Smooth muscle cell (in vitro differentiated cells): ENCODE measurements around the gene TOR4A. TPM values are rescaled to one million over a fixed set of nuclear protein-coding genes. Genes with fewer than 3 reads are reported as not detected.

Experiments
- DNase-seq: peaks from one replicate; lab custom pipeline; 2025; ENCODE audit not compliant: unreplicated experiment; lab: John Stamatoyannopoulos, UW
- H2AFZ ChIP-seq: fragments of 200-600 bp; sonication (generic); 2 replicates; pipeline ENCODE4 v1.6.0; 2016; ENCODE audit warnings: antibody characterized with exemption, low read depth, mild to moderate bottlenecking
- H3F3A ChIP-seq: fragments of 200-600 bp; sonication (generic); 2 replicates; pipeline ENCODE4 v1.6.0; 2017; ENCODE audit warnings: antibody characterized with exemption, low read depth
- H3K27ac ChIP-seq: fragments of 200-600 bp; sonication (generic); 2 replicates; pipeline ENCODE4 v1.5.1; 2016; ENCODE audit warnings: low read depth, mild to moderate bottlenecking
- H3K27me3 ChIP-seq: fragments of 200-600 bp; sonication (generic); 2 replicates; pipeline ENCODE4 v1.6.1; 2016; ENCODE audit warnings: low read depth, mild to moderate bottlenecking
- H3K36me3 ChIP-seq: fragments of 200-600 bp; sonication (generic); 2 replicates; pipeline ENCODE4 v1.5.1; 2016; ENCODE audit warnings: low read depth
- H3K4me1 ChIP-seq: fragments of 200-600 bp; sonication (generic); 2 replicates; pipeline ENCODE4 v1.5.1; 2016; ENCODE audit warnings: low read depth
- H3K4me2 ChIP-seq: fragments of 200-600 bp; sonication (generic); 2 replicates; pipeline ENCODE4 v1.6.0; 2016; ENCODE audit warnings: mild to moderate bottlenecking
- H3K4me3 ChIP-seq: fragments of 200-600 bp; sonication (generic); 2 replicates; pipeline ENCODE4 v1.5.1; 2016; ENCODE audit warnings: mild to moderate bottlenecking
- H3K79me2 ChIP-seq: fragments of 200-600 bp; sonication (generic); 2 replicates; pipeline ENCODE4 v1.6.0; 2016; ENCODE audit warnings: low read depth, mild to moderate bottlenecking
- H3K9ac ChIP-seq: fragments of 200-600 bp; sonication (generic); 2 replicates; pipeline ENCODE4 v1.6.0; 2016; ENCODE audit warnings: low read depth
- H3K9me3 ChIP-seq: fragments of 200-600 bp; sonication (generic); replicated peaks from 2 replicates; pipeline ENCODE4 v1.5.1; 2016; ENCODE audit warnings: low read depth
- H4K20me1 ChIP-seq: fragments of 200-600 bp; sonication (generic); 2 replicates; pipeline ENCODE4 v1.6.0; 2016; ENCODE audit warnings: low read depth
- WGBS: methylation state at CpG from one replicate; pipeline ENCODE4 v1.1.7; 2016; ENCODE audit warnings: low lambda C conversion rate; 5-methylcytosine and 5-hydroxymethylcytosine counted together
- polyA plus RNA-seq: library from polyadenylated mRNA; unstranded; fragments of >200 nt; fragmentation: Nextera tagmentation; extraction: Ambion mirVana; gene quantifications from 2 replicates; pipeline ENCODE4 v1.2.1, GENCODE V29; 2016
- total RNA-seq: library from RNA; depleted of rRNA; stranded (reverse); fragments of >200 nt; gene quantifications from 2 replicates; pipeline ENCODE4 v1.2.3, GENCODE V29; 2014
- TF ChIP-seq, protein P1 (sequence below): fragments of 200-600 bp; sonication (generic); IDR thresholded peaks from 2 replicates; pipeline ENCODE4 v1.5.1; 2017; ENCODE audit warnings: borderline replicate concordance, mild to moderate bottlenecking, antibody characterized with exemption; ENCODE audit not compliant: insufficient read depth, poor library complexity, severe bottlenecking

The TOR4A gene
- total and polyA plus RNA-seq, 2 experiments from 2014 or later = 5.5 to 6.3 TPM

DNA sequence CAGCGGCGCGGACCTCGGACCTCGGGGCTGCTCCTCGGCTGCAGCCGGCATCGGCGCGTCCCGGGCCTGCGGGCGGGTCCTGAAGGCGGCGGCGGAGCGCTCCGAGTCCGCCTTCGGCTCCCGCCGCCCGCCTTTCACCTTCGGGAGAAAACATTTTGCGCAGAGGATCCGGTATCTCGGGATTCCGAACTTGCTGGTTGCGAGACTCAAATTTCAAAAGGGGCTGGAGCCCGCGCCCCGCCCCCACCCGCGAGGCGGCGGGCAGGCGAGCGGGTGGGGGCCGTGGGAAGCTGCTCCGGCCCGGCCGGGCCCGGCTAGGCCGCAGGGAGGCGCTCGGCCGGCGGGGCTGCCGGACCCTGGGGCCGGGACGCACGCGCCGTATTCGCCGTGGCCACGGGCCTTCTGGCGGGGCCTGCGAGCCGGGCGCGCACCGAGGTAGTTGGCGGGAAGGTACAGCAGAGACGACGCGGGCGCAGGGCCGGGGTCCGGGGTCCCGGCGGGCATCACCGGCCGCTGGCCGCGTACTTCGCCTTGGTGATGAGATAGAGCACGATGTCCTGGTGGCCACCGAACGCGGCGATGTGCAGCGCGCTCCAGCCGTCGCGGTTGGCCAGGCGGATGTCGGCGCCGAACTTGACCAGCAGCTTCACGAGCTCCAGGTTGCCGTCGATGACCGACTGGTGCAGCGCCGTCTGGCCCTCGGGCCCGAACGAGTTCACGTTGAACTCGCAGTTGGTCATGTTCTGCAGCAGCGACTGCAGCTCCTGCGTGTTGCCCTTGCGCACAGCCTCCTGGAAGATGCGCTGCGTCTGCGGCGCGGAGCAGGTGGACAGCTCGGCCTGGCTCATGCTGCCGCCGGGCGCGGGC is 23.8 kb downstream of the TOR4A start:
- peaks cover 9% of the 10 kb centered on the region for H4K20me1 ChIP-seq
- H3K4me1 ChIP-seq = peaks cover 49% of the 10 kb centered on the region
- H3K4me3 ChIP-seq = peak overlapping the region; percentile 59
- no peak for DNase-seq
- TF ChIP-seq, protein P1, sequence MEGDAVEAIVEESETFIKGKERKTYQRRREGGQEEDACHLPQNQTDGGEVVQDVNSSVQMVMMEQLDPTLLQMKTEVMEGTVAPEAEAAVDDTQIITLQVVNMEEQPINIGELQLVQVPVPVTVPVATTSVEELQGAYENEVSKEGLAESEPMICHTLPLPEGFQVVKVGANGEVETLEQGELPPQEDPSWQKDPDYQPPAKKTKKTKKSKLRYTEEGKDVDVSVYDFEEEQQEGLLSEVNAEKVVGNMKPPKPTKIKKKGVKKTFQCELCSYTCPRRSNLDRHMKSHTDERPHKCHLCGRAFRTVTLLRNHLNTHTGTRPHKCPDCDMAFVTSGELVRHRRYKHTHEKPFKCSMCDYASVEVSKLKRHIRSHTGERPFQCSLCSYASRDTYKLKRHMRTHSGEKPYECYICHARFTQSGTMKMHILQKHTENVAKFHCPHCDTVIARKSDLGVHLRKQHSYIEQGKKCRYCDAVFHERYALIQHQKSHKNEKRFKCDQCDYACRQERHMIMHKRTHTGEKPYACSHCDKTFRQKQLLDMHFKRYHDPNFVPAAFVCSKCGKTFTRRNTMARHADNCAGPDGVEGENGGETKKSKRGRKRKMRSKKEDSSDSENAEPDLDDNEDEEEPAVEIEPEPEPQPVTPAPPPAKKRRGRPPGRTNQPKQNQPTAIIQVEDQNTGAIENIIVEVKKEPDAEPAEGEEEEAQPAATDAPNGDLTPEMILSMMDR = no peak
- peaks cover 42% of the 10 kb centered on the region for H3K27me3 ChIP-seq
- H3K9ac ChIP-seq = no peak overlapping the region
- WGBS = 1% methylated on average over 103 of the region's 115 CpGs
- peak overlapping the region; percentile 90 for H3K4me2 ChIP-seq
- H3F3A ChIP-seq = no peaks in the 10 kb centered on the region
- no peaks in the 10 kb centered on the region for H3K79me2 ChIP-seq
- no peaks in the 10 kb centered on the region for H3K9me3 ChIP-seq
- no peaks in the 10 kb centered on the region for H3K36me3 ChIP-seq
- H3K27ac ChIP-seq = no peak overlapping the region
- H2AFZ ChIP-seq = no peak overlapping the region

GRCh38 chr9:137302118-137302448 is 24.6 kb downstream of the TOR4A start, which contains the start of gene NRARP:
NRARP (minus strand) TSS chr9:137302271; CDS start chr9:137301928, 343 bp downstream.
- WGBS = 1% methylated on average over 22 of the region's 60 CpGs
- Histone ChIP-seq H3K36me3 (no peaks in the 10 kb centered on the region), H3K79me2 (no peaks in the 10 kb centered on the region), H3K4me3 (peak within 1 kb of the TSS; percentile 59), H4K20me1 (peaks cover 9% of the 10 kb centered on the region), H3K27me3 (peaks cover 35% of the 10 kb centered on the region), H2AFZ (peak within 1 kb of the TSS; percentile 43), H3K4me1 (peaks cover 48% of the 10 kb centered on the region), H3K9me3 (no peaks in the 10 kb centered on the region), H3K4me2 (peak within 1 kb of the TSS; percentile 90), H3F3A (no peaks in the 10 kb centered on the region), H3K27ac (no peak within 1 kb of the TSS), H3K9ac (peak within 1 kb of the TSS; percentile 34)
- DNase-seq = no peak
- TF ChIP-seq, protein P1 = no peak

- Histone ChIP-seq H4K20me1 (peaks cover 9% of the 10 kb centered on the region), H3K9ac (peak overlapping the region; percentile 34), H3K4me1 (peaks cover 48% of the 10 kb centered on the region), H3K4me2 (peak overlapping the region; percentile 90), H3K36me3 (no peaks in the 10 kb centered on the region), H3K79me2 (no peaks in the 10 kb centered on the region), H2AFZ (peak overlapping the region; percentile 43), H3K4me3 (peak overlapping the region; percentile 52), H3K27ac (no peak overlapping the region), H3K9me3 (no peaks in the 10 kb centered on the region), H3K27me3 (peaks cover 30% of the 10 kb centered on the region), H3F3A (no peaks in the 10 kb centered on the region)
- 11% methylated on average over 52 of the region's 78 CpGs for WGBS
- TF ChIP-seq, protein P1 = peak; percentile 54
- DNase-seq = peak; percentile 33
These were observed 25.1 kb downstream of the TOR4A start for GRCh38 chr9:137302449-137303150.
